Measurements from ENCODE around the gene PLXNA1. TPM values are rescaled to one million over a fixed set of nuclear protein-coding genes. Genes with fewer than 3 reads are reported as not detected.

PLXNA1 gene
- total RNA-seq, result 1 to 10 TPM; 7.1 to 9.3 TPM

- H3K36me3 Mint-ChIP-seq (ENCODE audit: low read depth), result no peaks in the 10 kb centered on the region
- H3K27me3 Mint-ChIP-seq, result no peaks in the 10 kb centered on the region
- H3K4me3 Mint-ChIP-seq, result peak within 1 kb of the TSS; percentile 82
- peak within 1 kb of the TSS; percentile 63 for H3K27ac Mint-ChIP-seq
- H3K9me3 Mint-ChIP-seq, result no peaks in the 10 kb centered on the region
- peaks cover 5% of the 10 kb centered on the region for H3K4me1 Mint-ChIP-seq
- ATAC-seq (replicated peaks), result peak; percentile 83
Measured at GRCh38 chr3:126982471-126983175, at the start of gene PLXNA1. TSS of gene PLXNA1 (plus strand) at chr3:126983115. CDS start at chr3:126988594, 5,479 bp downstream.

GRCh38 chr3:126934031-126934531 is 48.8 kb upstream of the PLXNA1 start:
- H3K27ac Mint-ChIP-seq, result no peak overlapping the region
- H3K4me3 Mint-ChIP-seq, result no peak overlapping the region
- no peaks in the 10 kb centered on the region for H3K27me3 Mint-ChIP-seq
- no peaks in the 10 kb centered on the region for H3K36me3 Mint-ChIP-seq (ENCODE audit: low read depth)
- ATAC-seq (replicated peaks), result no peak
- no peaks in the 10 kb centered on the region for H3K4me1 Mint-ChIP-seq
- no peaks in the 10 kb centered on the region for H3K9me3 Mint-ChIP-seq

GRCh38 chr3:126934991-126935390 is 47.9 kb upstream of the PLXNA1 start:
- no peaks in the 10 kb centered on the region for H3K36me3 Mint-ChIP-seq (ENCODE audit: low read depth)
- H3K27me3 Mint-ChIP-seq, result no peaks in the 10 kb centered on the region
- no peak for ATAC-seq (replicated peaks)
- no peaks in the 10 kb centered on the region for H3K4me1 Mint-ChIP-seq
- no peaks in the 10 kb centered on the region for H3K9me3 Mint-ChIP-seq
- no peak overlapping the region for H3K27ac Mint-ChIP-seq
- no peak overlapping the region for H3K4me3 Mint-ChIP-seq

- ATAC-seq (replicated peaks), result peak; percentile 26
- no peaks in the 10 kb centered on the region for H3K4me1 Mint-ChIP-seq
- H3K4me3 Mint-ChIP-seq, result no peak overlapping the region
- no peak overlapping the region for H3K27ac Mint-ChIP-seq
- no peaks in the 10 kb centered on the region for H3K36me3 Mint-ChIP-seq (ENCODE audit: low read depth)
- no peaks in the 10 kb centered on the region for H3K27me3 Mint-ChIP-seq
- H3K9me3 Mint-ChIP-seq, result no peaks in the 10 kb centered on the region
Measured at GRCh38 chr3:126935756-126936509, 47.0 kb upstream of the PLXNA1 start.

GRCh38 chr3:126936853-126937425 is 46.0 kb upstream of the PLXNA1 start:
- no peak for ATAC-seq (replicated peaks)
- Mint-ChIP-seq H3K27ac (no peak overlapping the region), H3K36me3 (ENCODE audit: low read depth) (no peaks in the 10 kb centered on the region), H3K9me3 (no peaks in the 10 kb centered on the region), H3K4me3 (no peak overlapping the region), H3K27me3 (no peaks in the 10 kb centered on the region), H3K4me1 (no peaks in the 10 kb centered on the region)

- H3K27me3 Mint-ChIP-seq, result no peaks in the 10 kb centered on the region
- no peaks in the 10 kb centered on the region for H3K4me1 Mint-ChIP-seq
- H3K27ac Mint-ChIP-seq, result no peak overlapping the region
- no peaks in the 10 kb centered on the region for H3K9me3 Mint-ChIP-seq
- no peak for ATAC-seq (replicated peaks)
- H3K36me3 Mint-ChIP-seq (ENCODE audit: low read depth), result no peaks in the 10 kb centered on the region
- H3K4me3 Mint-ChIP-seq, result no peak overlapping the region
Measured at GRCh38 chr3:126937533-126937932, 45.4 kb upstream of the PLXNA1 start.

- Mint-ChIP-seq H3K4me3 (no peak overlapping the region), H3K27ac (no peak overlapping the region), H3K4me1 (no peaks in the 10 kb centered on the region), H3K27me3 (no peaks in the 10 kb centered on the region), H3K9me3 (no peaks in the 10 kb centered on the region), H3K36me3 (ENCODE audit: low read depth) (no peaks in the 10 kb centered on the region)
- no peak for ATAC-seq (replicated peaks)
Measured at GRCh38 chr3:126937973-126938372, 44.9 kb upstream of the PLXNA1 start.

GRCh38 chr3:126938520-126939337 is 44.2 kb upstream of the PLXNA1 start:
- no peaks in the 10 kb centered on the region for H3K36me3 Mint-ChIP-seq (ENCODE audit: low read depth)
- H3K4me3 Mint-ChIP-seq, result no peak overlapping the region
- no peaks in the 10 kb centered on the region for H3K27me3 Mint-ChIP-seq
- no peaks in the 10 kb centered on the region for H3K9me3 Mint-ChIP-seq
- no peak overlapping the region for H3K27ac Mint-ChIP-seq
- no peak for ATAC-seq (replicated peaks)
- H3K4me1 Mint-ChIP-seq, result no peaks in the 10 kb centered on the region

GRCh38 chr3:126939338-126939718 is 43.6 kb upstream of the PLXNA1 start:
- Mint-ChIP-seq H3K4me3 (no peak overlapping the region), H3K27me3 (no peaks in the 10 kb centered on the region), H3K9me3 (no peaks in the 10 kb centered on the region), H3K27ac (no peak overlapping the region), H3K4me1 (peaks cover 1% of the 10 kb centered on the region), H3K36me3 (ENCODE audit: low read depth) (no peaks in the 10 kb centered on the region)
- ATAC-seq (replicated peaks), result no peak

GRCh38 chr3:126939733-126940132 is 43.2 kb upstream of the PLXNA1 start:
- H3K27ac Mint-ChIP-seq, result no peak overlapping the region
- no peaks in the 10 kb centered on the region for H3K9me3 Mint-ChIP-seq
- no peaks in the 10 kb centered on the region for H3K27me3 Mint-ChIP-seq
- H3K4me3 Mint-ChIP-seq, result no peak overlapping the region
- peaks cover 5% of the 10 kb centered on the region for H3K4me1 Mint-ChIP-seq
- no peak for ATAC-seq (replicated peaks)
- no peaks in the 10 kb centered on the region for H3K36me3 Mint-ChIP-seq (ENCODE audit: low read depth)

- H3K36me3 Mint-ChIP-seq (ENCODE audit: low read depth), result no peaks in the 10 kb centered on the region
- H3K9me3 Mint-ChIP-seq, result no peaks in the 10 kb centered on the region
- H3K27ac Mint-ChIP-seq, result no peak overlapping the region
- no peaks in the 10 kb centered on the region for H3K27me3 Mint-ChIP-seq
- H3K4me3 Mint-ChIP-seq, result no peak overlapping the region
- peaks cover 7% of the 10 kb centered on the region for H3K4me1 Mint-ChIP-seq
- no peak for ATAC-seq (replicated peaks)
Measured at GRCh38 chr3:126941721-126942270, 41.1 kb upstream of the PLXNA1 start.

GRCh38 chr3:126944089-126944965 is 38.6 kb upstream of the PLXNA1 start:
- peaks cover 7% of the 10 kb centered on the region for H3K4me1 Mint-ChIP-seq
- H3K27ac Mint-ChIP-seq, result peak overlapping the region; percentile 29
- no peaks in the 10 kb centered on the region for H3K27me3 Mint-ChIP-seq
- no peak for ATAC-seq (replicated peaks)
- H3K36me3 Mint-ChIP-seq (ENCODE audit: low read depth), result no peaks in the 10 kb centered on the region
- no peak overlapping the region for H3K4me3 Mint-ChIP-seq
- no peaks in the 10 kb centered on the region for H3K9me3 Mint-ChIP-seq

- Mint-ChIP-seq H3K9me3 (no peaks in the 10 kb centered on the region), H3K27me3 (no peaks in the 10 kb centered on the region), H3K36me3 (ENCODE audit: low read depth) (no peaks in the 10 kb centered on the region), H3K4me3 (no peak overlapping the region), H3K4me1 (peaks cover 7% of the 10 kb centered on the region), H3K27ac (no peak overlapping the region)
- ATAC-seq (replicated peaks), result no peak
Measured at GRCh38 chr3:126945171-126945721, 37.7 kb upstream of the PLXNA1 start.
